Neural cell (in vitro differentiated cells): ENCODE results near the gene NSG1. TPM values are rescaled to one million over a fixed set of nuclear protein-coding genes. Genes with fewer than 3 reads are reported as not detected.

Experiments
- H2AFZ ChIP-seq: fragments of 200-600, 300-800 bp; sonication (generic), shearing (Covaris generic); 2 replicates; pipeline ENCODE4 v1.6.0; 2014; ENCODE audit warnings: low read depth, mild to moderate bottlenecking, antibody characterized with exemption, low read length, moderate library complexity
- H3F3A ChIP-seq: fragments of 200-600 bp; shearing (Covaris generic); 2 replicates; pipeline ENCODE4 v1.6.1; 2016; ENCODE audit warnings: mild to moderate bottlenecking, moderate library complexity, mixed read lengths, antibody characterized with exemption, low read length; ENCODE audit not compliant: insufficient read depth, poor library complexity, severe bottlenecking
- H3K27ac ChIP-seq: fragments of 200-600, 300-800 bp; sonication (generic), shearing (Covaris generic); 2 replicates; pipeline ENCODE4 v1.5.1; 2014; ENCODE audit warnings: mild to moderate bottlenecking, low read length, moderate library complexity
- H3K27me3 ChIP-seq: fragments of 300-800, 200-600 bp; sonication (generic), shearing (Covaris generic); 2 replicates; pipeline ENCODE4 v1.6.0; 2014; ENCODE audit warnings: mild to moderate bottlenecking, low read depth, low read length, moderate library complexity; ENCODE audit not compliant: insufficient read depth
- H3K36me3 ChIP-seq: fragments of 300-800, 200-600 bp; sonication (generic), shearing (Covaris generic); 2 replicates; pipeline ENCODE4 v1.5.1; 2014; ENCODE audit warnings: mild to moderate bottlenecking, antibody characterized with exemption, low read length, moderate library complexity; ENCODE audit not compliant: insufficient read depth
- H3K4me2 ChIP-seq: fragments of 300-800, 200-600 bp; sonication (generic), shearing (Covaris generic); 2 replicates; pipeline ENCODE4 v1.6.0; 2014; ENCODE audit warnings: mild to moderate bottlenecking, low read length
- H3K4me3 ChIP-seq: fragments of 300-800, 200-600 bp; sonication (generic), shearing (Covaris generic); 2 replicates; pipeline ENCODE4 v1.5.1; 2014; ENCODE audit warnings: mild to moderate bottlenecking, low read length, moderate library complexity
- H3K79me2 ChIP-seq: fragments of 200-600 bp; shearing (Covaris generic); replicated peaks from 2 replicates; pipeline ENCODE4 v1.6.0; 2014; ENCODE audit warnings: mild to moderate bottlenecking, low read length, moderate library complexity; ENCODE audit not compliant: insufficient read depth
- H3K9ac ChIP-seq: fragments of 300-800, 200-600 bp; sonication (generic), shearing (Covaris generic); 2 replicates; pipeline ENCODE4 v1.6.1; 2016; ENCODE audit warnings: mild to moderate bottlenecking, low read length, mixed read lengths
- H3K9me2 ChIP-seq: fragments of 200-600 bp; shearing (Covaris generic); 2 replicates; pipeline ENCODE4 v1.6.1; 2016; ENCODE audit warnings: mild to moderate bottlenecking, low read length, mixed read lengths; ENCODE audit not compliant: insufficient read depth
- H3K9me3 ChIP-seq: fragments of 200-600, 300-800 bp; sonication (generic), shearing (Covaris generic); 2 replicates; pipeline ENCODE4 v1.6.1; 2016; ENCODE audit warnings: mild to moderate bottlenecking, mixed run types, low read length, moderate library complexity, mixed read lengths
- H4K20me1 ChIP-seq: fragments of 200-600 bp; shearing (Covaris generic); 2 replicates; pipeline ENCODE4 v1.6.1; 2016; ENCODE audit warnings: mild to moderate bottlenecking, mixed run types; ENCODE audit not compliant: insufficient read depth
- CTCF ChIP-seq: fragments of 450-650 bp; IDR thresholded peaks from 2 replicates; pipeline ENCODE4 v1.5.1; 2014; ENCODE audit warnings: antibody characterized with exemption, mild to moderate bottlenecking, moderate library complexity; ENCODE audit not compliant: poor library complexity, severe bottlenecking
- EP300 ChIP-seq: fragments of 450-650 bp; conservative IDR thresholded peaks from 2 replicates; pipeline ENCODE4 v1.6.1; 2014; ENCODE audit warnings: antibody characterized with exemption, mild to moderate bottlenecking, moderate library complexity; ENCODE audit not compliant: poor library complexity, severe bottlenecking
- EZH2 ChIP-seq: fragments of 200-600, 300-800 bp; shearing (Covaris generic), sonication (generic); IDR thresholded peaks from 2 replicates; pipeline ENCODE4 v1.6.1; 2014; ENCODE audit warnings: antibody characterized with exemption, low read length, borderline replicate concordance, mild to moderate bottlenecking; ENCODE audit not compliant: insufficient read depth, poor library complexity, severe bottlenecking
- MXI1 ChIP-seq: fragments of 450-650 bp; conservative IDR thresholded peaks from 2 replicates; pipeline ENCODE4 v1.6.1; 2014; ENCODE audit warnings: antibody characterized with exemption, mild to moderate bottlenecking; ENCODE audit not compliant: poor library complexity, severe bottlenecking
- POLR2AphosphoS5 ChIP-seq: IDR thresholded peaks from 2 replicates; pipeline ENCODE4 v1.6.1; 2012
- RAD21 ChIP-seq: fragments of 450-650 bp; conservative IDR thresholded peaks from 2 replicates; pipeline ENCODE4 v1.6.1; 2014; ENCODE audit warnings: antibody characterized with exemption, mild to moderate bottlenecking, moderate library complexity
- REST ChIP-seq: IDR thresholded peaks from 2 replicates; pipeline ENCODE4 v1.6.1; 2012; ENCODE audit warnings: borderline replicate concordance
- SMC3 ChIP-seq: fragments of 450-650 bp; conservative IDR thresholded peaks from 2 replicates; pipeline ENCODE4 v1.6.1; 2014; ENCODE audit warnings: antibody characterized with exemption, mild to moderate bottlenecking, moderate library complexity; ENCODE audit not compliant: poor library complexity
- TAF1 ChIP-seq: IDR thresholded peaks from 2 replicates; pipeline ENCODE4 v1.6.1; 2012; ENCODE audit warnings: low read depth
- polyA plus RNA-seq: library from polyadenylated mRNA; depleted of rRNA; stranded (reverse); fragments of >200 nt; gene quantifications from 2 replicates; pipeline ENCODE4 v1.2.3, GENCODE V29; 2014

The NSG1 gene
- polyA plus RNA-seq, 1 donor from 2014 or later = 921 TPM

GRCh38 chr4:4443821-4444220, 56.9 kb downstream of the NSG1 start:
- H3F3A ChIP-seq = no peaks in the 10 kb centered on the region
- no peak overlapping the region for H3K4me3 ChIP-seq
- TF ChIP-seq REST (no peak), EZH2 (no peak), EP300 (no peak), POLR2AphosphoS5 (no peak), CTCF (no peak), RAD21 (no peak), MXI1 (no peak), TAF1 (no peak)
- no peaks in the 10 kb centered on the region for H3K27me3 ChIP-seq
- H3K9me3 ChIP-seq = no peaks in the 10 kb centered on the region
- H3K79me2 ChIP-seq = no peaks in the 10 kb centered on the region
- no peaks in the 10 kb centered on the region for H3K36me3 ChIP-seq
- no peak overlapping the region for H3K9ac ChIP-seq
- no peak overlapping the region for H2AFZ ChIP-seq
- no peak overlapping the region for H3K4me2 ChIP-seq
- H3K27ac ChIP-seq = no peak overlapping the region
- no peaks in the 10 kb centered on the region for H3K9me2 ChIP-seq
- H4K20me1 ChIP-seq = no peaks in the 10 kb centered on the region

- no peak overlapping the region for H2AFZ ChIP-seq
- no peak overlapping the region for H3K4me3 ChIP-seq
- H3K27me3 ChIP-seq = no peaks in the 10 kb centered on the region
- H3K27ac ChIP-seq = no peak overlapping the region
- no peaks in the 10 kb centered on the region for H3K9me3 ChIP-seq
- H4K20me1 ChIP-seq = no peaks in the 10 kb centered on the region
- no peak for TF ChIP-seq EZH2
- no peak for TF ChIP-seq CTCF
- no peak for TF ChIP-seq SMC3
- TF ChIP-seq EP300 = no peak
- TF ChIP-seq POLR2AphosphoS5 = no peak
- TF ChIP-seq RAD21 = no peak
- no peak for TF ChIP-seq REST
- no peak for TF ChIP-seq TAF1
- TF ChIP-seq MXI1 = no peak
- no peak overlapping the region for H3K9ac ChIP-seq
- no peaks in the 10 kb centered on the region for H3K36me3 ChIP-seq
- H3K4me2 ChIP-seq = no peak overlapping the region
- no peaks in the 10 kb centered on the region for H3F3A ChIP-seq
- H3K9me2 ChIP-seq = no peaks in the 10 kb centered on the region
- no peaks in the 10 kb centered on the region for H3K79me2 ChIP-seq
Observed at GRCh38 chr4:4446434-4446833, 59.5 kb downstream of the NSG1 start.
